ENCODE data around the gene SLC25A10. TPM values are rescaled to one million over a fixed set of nuclear protein-coding genes. Genes with fewer than 3 reads are reported as not detected.

The SLC25A10 gene
- polyA plus RNA-seq, 3 donors: 1.8 to 2.3 (median 1.9) TPM

- H3K27me3 ChIP-seq (ENCODE audit: control insufficient read depth in 2 of 2, insufficient read depth in 2 of 2, low read length in 2 of 2): no peaks in the 10 kb centered on the region
- H3K4me3 Mint-ChIP-seq: no peak overlapping the region
- no peak for DNase-seq
- 98% methylated on average over 19 of the region's 20 CpGs for WGBS (ENCODE audit: insufficient coverage)
- H3K79me2 ChIP-seq (ENCODE audit: insufficient read depth, low read length): peaks cover 86% of the 10 kb centered on the region
- H3K4me2 ChIP-seq (replicated peaks; ENCODE audit: extremely low read depth, low read length, poor library complexity, severe bottlenecking): no peak overlapping the region
- no peaks in the 10 kb centered on the region for H3K9me3 Mint-ChIP-seq
- no peaks in the 10 kb centered on the region for H3K9me3 ChIP-seq (replicated peaks in 1 of 2; ENCODE audit: control insufficient read depth in 1 of 2, insufficient read depth in 1 of 2, low read length in 2 of 2)
- H3K4me1 ChIP-seq (ENCODE audit: control insufficient read depth in 1 of 2, insufficient read depth in 2 of 2, low read length in 2 of 2): peaks cover 22 to 25% of the 10 kb centered on the region in 2 donors
- no peak overlapping the region for H3K4me3 ChIP-seq (replicated peaks in 1 of 3; ENCODE audit: low read depth in 2 of 3, low read length in 3 of 3)
- H3K27me3 Mint-ChIP-seq (ENCODE audit: low read depth in 3 of 3): peaks cover 0 to 1% (median 0%) of the 10 kb centered on the region in 3 donors
- H3K36me3 ChIP-seq (replicated peaks in 1 of 2; ENCODE audit: control insufficient read depth in 1 of 2, insufficient read depth in 2 of 2, low read length in 2 of 2): peaks cover 64% of the 10 kb centered on the region in 2 donors
- peaks cover 25% of the 10 kb centered on the region for H3K4me1 Mint-ChIP-seq
- TF ChIP-seq CTCF (IDR thresholded peaks at IDR 0.05): no peak
- no peak overlapping the region for H3K9ac ChIP-seq (ENCODE audit: insufficient read depth, low read length, poor library complexity, severe bottlenecking)
- H3K27ac ChIP-seq (ENCODE audit: low read depth in 1 of 2, low read length in 2 of 2): no peak overlapping the region
- intact Hi-C loops (cut with micrococcal nuclease): no loop called here
- H3K36me3 Mint-ChIP-seq: peaks cover 54 to 68% of the 10 kb centered on the region in 2 donors
- no peak overlapping the region for H2AFZ ChIP-seq (ENCODE audit: insufficient read depth, low read depth, low read length, poor library complexity, severe bottlenecking)
- peaks cover 77% of the 10 kb centered on the region for H4K20me1 ChIP-seq (ENCODE audit: insufficient read depth, low read length)
- peak overlapping the region in 1 of 7 donors; percentile 42 for H3K27ac Mint-ChIP-seq
Measured at GRCh38 chr17:81686614-81687013, 25.5 kb upstream of the SLC25A10 start.

- Histone ChIP-seq H3K4me3 (replicated peaks in 1 of 3; ENCODE audit: low read depth in 2 of 3, low read length in 3 of 3) (no peak overlapping the region), H4K20me1 (ENCODE audit: insufficient read depth, low read length) (peaks cover 87% of the 10 kb centered on the region), H3K27me3 (ENCODE audit: control insufficient read depth in 2 of 2, insufficient read depth in 2 of 2, low read length in 2 of 2) (no peaks in the 10 kb centered on the region), H3K9me3 (replicated peaks in 1 of 2; ENCODE audit: control insufficient read depth in 1 of 2, insufficient read depth in 1 of 2, low read length in 2 of 2) (no peaks in the 10 kb centered on the region), H3K36me3 (replicated peaks in 1 of 2; ENCODE audit: control insufficient read depth in 1 of 2, insufficient read depth in 2 of 2, low read length in 2 of 2) (peaks cover 75 to 78% of the 10 kb centered on the region in 2 donors), H3K27ac (ENCODE audit: low read depth in 1 of 2, low read length in 2 of 2) (no peak overlapping the region), H2AFZ (ENCODE audit: insufficient read depth, low read depth, low read length, poor library complexity, severe bottlenecking) (no peak overlapping the region), H3K79me2 (ENCODE audit: insufficient read depth, low read length) (peaks cover 80% of the 10 kb centered on the region), H3K9ac (ENCODE audit: insufficient read depth, low read length, poor library complexity, severe bottlenecking) (no peak overlapping the region), H3K4me1 (ENCODE audit: control insufficient read depth in 1 of 2, insufficient read depth in 2 of 2, low read length in 2 of 2) (peaks cover 17 to 19% of the 10 kb centered on the region in 2 donors), H3K4me2 (replicated peaks; ENCODE audit: extremely low read depth, low read length, poor library complexity, severe bottlenecking) (no peak overlapping the region)
- no peak for DNase-seq
- no peak for TF ChIP-seq CTCF (IDR thresholded peaks at IDR 0.05)
- H3K36me3 Mint-ChIP-seq: peaks cover 61 to 77% of the 10 kb centered on the region in 2 donors
- H3K4me1 Mint-ChIP-seq: peaks cover 18% of the 10 kb centered on the region
- 94% methylated on average over 39 of the region's 41 CpGs for WGBS (ENCODE audit: insufficient coverage)
- peak overlapping the region in 3 of 7 donors; percentile 15 to 48 (median 37) for H3K27ac Mint-ChIP-seq
- H3K9me3 Mint-ChIP-seq: no peaks in the 10 kb centered on the region
- peaks cover 0 to 1% (median 0%) of the 10 kb centered on the region in 3 donors for H3K27me3 Mint-ChIP-seq (ENCODE audit: low read depth in 3 of 3)
- no peak overlapping the region for H3K4me3 Mint-ChIP-seq
- intact Hi-C loops (cut with micrococcal nuclease): no loop called here
Measured at GRCh38 chr17:81687770-81688541, 24.1 kb upstream of the SLC25A10 start.

Data from CD14-positive monocyte (primary cell).